ENCODE results near the gene SNAP29.

DNA sequence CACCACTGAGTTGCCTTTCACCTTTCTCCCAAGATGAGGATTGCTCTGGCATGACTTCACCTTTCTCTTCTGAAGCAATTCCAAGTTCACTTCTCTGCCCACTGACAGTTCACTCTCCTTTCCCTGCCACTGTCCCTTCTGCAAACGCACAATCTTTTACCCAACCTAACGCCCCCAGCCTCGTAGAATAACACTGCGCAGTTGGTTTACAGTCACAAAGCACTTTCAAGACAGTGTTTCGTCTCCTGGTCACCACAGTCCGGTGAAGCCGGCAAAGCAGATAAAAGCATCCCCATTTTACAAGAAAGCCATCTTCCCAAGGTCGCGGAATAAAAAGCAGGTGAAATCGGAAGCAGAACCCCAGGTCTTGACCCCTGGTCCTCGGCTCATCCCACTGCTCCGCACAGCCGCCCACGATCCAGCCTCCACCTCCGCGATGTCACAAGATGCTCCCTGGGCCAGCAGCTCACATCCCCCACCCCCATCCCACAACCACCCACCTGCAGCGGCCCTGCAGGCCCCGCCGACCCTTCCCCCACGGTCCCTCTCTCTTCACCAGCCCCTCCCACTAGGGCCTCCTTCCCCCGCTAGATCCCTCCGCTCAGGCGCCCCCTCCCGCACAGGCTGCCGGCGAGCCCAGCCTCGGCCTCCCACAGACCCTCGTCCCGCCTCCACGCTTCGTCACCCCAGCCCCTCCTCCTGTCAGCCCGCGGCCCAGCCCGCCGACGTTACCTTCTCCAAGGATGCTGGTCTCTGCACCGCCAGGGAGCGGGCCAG is 781 bp upstream of the SNAP29 start:
- TF ChIP-seq CTCF (IDR thresholded peaks at IDR 0.05) (no peak), POLR2A (IDR thresholded peaks at IDR 0.05) (peak in 1 of 2 donors; percentile 3)
